K562 (cell line): ENCODE data around the gene STOM. TPM values are rescaled to one million over a fixed set of nuclear protein-coding genes. Genes with fewer than 3 reads are reported as not detected.

Experiments used
- SRSF3 ChIP-seq: fragments of 200-400 bp; formaldehyde crosslinking; IDR thresholded peaks from 2 replicates; pipeline ENCODE4 v1.6.1; 2016; ENCODE audit warnings: mild to moderate bottlenecking, low read length, moderate library complexity; ENCODE audit not compliant: insufficient read depth
- polyA plus RNA-seq, 8 experiments: library from polyadenylated mRNA; depleted of rRNA in 4 of 8; stranded (reverse) in 5 of 8; unstranded in 3 of 8; fragments of >200 nt; fragmentation: Nextera tagmentation in 2 of 8; fragmentation: Illumina TruSeq in 1 of 8; extraction: Ambion mirVana in 2 of 8; extraction: Trizol in 1 of 8; gene quantifications; 2 replicates each; pipeline versions ENCODE4 v1.2.1 to v1.2.3, GENCODE V29; 2011 to 2014; ENCODE audit warnings: inconsistent platforms in 1 of 8, missing spikeins in 1 of 8
- total RNA-seq, 7 experiments: library from RNA; depleted of rRNA in 6 of 7; stranded (reverse); fragments of >200 nt in 6 of 7; fragmentation: Illumina TruSeq in 2 of 7; extraction: Trizol in 2 of 7; gene quantifications; 2 replicates each; pipeline versions ENCODE4 v1.2.1 to v1.2.3, GENCODE V29; 2011 to 2021; ENCODE audit warnings: low replicate concordance in 1 of 7
- TF ChIP-seq, protein P1 (sequence below), 2 experiments: fragments of 450-650 bp in 1 of 2; sonication (generic) in 1 of 2; formaldehyde crosslinking in 1 of 2; IDR thresholded peaks in 1 of 2; conservative IDR thresholded peaks in 1 of 2; 2 replicates each; pipeline versions ENCODE4 v1.6.1 to v1.8.1; 2016 to 2023; ENCODE audit warnings: mild to moderate bottlenecking in 2 of 2, moderate library complexity in 2 of 2, inconsistent platforms in 1 of 2, missing genetic modification reagents in 1 of 2
- TF ChIP-seq, protein P2 (sequence below): fragments of 450-650 bp; IDR thresholded peaks from 2 replicates; pipeline ENCODE4 v1.6.1; 2016
- TF ChIP-seq, protein P3 (sequence below): fragments of 450-650 bp; formaldehyde crosslinking; IDR thresholded peaks from 2 replicates; pipeline ENCODE4 v1.4.0; 2022; ENCODE audit warnings: mild to moderate bottlenecking, moderate library complexity

STOM gene
- total and polyA plus RNA-seq, 9 of the 15 experiments (the other 6 are each of a cell fraction or from before 2014, with no cell fraction given): 23.2 to 140 (median 43.9) TPM

DNA sequence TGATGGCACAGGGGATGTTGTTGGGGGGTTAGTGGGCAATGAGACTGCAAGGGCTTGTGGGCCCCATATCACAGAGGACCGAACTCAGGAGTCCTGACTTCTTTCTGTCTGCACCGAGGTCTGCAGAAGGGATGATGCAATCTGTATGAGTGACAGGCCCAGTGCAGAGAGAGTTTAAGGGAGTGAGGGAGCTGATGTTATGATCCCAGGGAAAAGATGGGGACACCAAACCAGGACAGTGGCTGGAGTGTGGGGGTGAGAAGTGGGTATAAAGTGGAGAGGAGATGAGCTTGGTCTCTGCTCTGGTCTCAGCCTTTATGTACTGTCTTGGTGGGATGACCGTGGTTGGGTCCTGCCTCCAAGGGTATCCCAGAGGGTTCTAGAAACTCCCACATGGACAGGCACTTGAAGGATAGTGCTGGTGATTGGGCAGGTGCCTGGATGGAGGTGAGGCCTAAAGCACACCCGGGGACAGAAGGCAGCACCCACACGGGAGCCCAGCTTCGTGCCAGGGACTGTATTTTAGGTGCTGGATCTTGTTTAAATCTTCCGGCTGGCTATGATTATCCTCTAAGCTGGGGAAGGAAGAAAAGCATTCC lies 80.2 kb downstream of the STOM start (continued):
- TF ChIP-seq, protein P1, sequence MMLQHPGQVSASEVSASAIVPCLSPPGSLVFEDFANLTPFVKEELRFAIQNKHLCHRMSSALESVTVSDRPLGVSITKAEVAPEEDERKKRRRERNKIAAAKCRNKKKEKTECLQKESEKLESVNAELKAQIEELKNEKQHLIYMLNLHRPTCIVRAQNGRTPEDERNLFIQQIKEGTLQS (IDR thresholded peaks at IDR 0.05): peak; percentile 99
- TF ChIP-seq, protein P1 (CRISPR knock-in tag; conservative IDR thresholded peaks at IDR 0.05): 0 out of 2 replicates have a peak, but pooled peaks have one; percentile 44
- TF ChIP-seq, protein P2, sequence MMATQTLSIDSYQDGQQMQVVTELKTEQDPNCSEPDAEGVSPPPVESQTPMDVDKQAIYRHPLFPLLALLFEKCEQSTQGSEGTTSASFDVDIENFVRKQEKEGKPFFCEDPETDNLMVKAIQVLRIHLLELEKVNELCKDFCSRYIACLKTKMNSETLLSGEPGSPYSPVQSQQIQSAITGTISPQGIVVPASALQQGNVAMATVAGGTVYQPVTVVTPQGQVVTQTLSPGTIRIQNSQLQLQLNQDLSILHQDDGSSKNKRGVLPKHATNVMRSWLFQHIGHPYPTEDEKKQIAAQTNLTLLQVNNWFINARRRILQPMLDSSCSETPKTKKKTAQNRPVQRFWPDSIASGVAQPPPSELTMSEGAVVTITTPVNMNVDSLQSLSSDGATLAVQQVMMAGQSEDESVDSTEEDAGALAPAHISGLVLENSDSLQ: peak; percentile 98
- TF ChIP-seq, protein P3, sequence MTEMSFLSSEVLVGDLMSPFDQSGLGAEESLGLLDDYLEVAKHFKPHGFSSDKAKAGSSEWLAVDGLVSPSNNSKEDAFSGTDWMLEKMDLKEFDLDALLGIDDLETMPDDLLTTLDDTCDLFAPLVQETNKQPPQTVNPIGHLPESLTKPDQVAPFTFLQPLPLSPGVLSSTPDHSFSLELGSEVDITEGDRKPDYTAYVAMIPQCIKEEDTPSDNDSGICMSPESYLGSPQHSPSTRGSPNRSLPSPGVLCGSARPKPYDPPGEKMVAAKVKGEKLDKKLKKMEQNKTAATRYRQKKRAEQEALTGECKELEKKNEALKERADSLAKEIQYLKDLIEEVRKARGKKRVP (CRISPR knock-in tag): peak; percentile 93
- no peak for TF ChIP-seq SRSF3
